Thoracic aorta (tissue), 2 donors: Measurements from ENCODE around the gene IRAG1. TPM values are rescaled to one million over a fixed set of nuclear protein-coding genes. Genes with fewer than 3 reads are reported as not detected.

Experiments
- ATAC-seq: fragments of 150-250 bp; one replicate; pipeline ENCODE4 v1.8.0; 2017; ENCODE audit warnings: low read depth; ENCODE audit not compliant: insufficient number of reproducible peaks, low FRiP score
- DNase-seq: peaks from one replicate; pipeline ENCODE4 v3.0.0-alpha.2; 2020; ENCODE audit warnings: low spot score
- H3K27ac ChIP-seq, 2 donors: fragments of 200-600 bp; sonication (generic); 1 replicate in 1 of 2; 2 replicates in 1 of 2; pipeline ENCODE4 v1.5.1; 2016; ENCODE audit warnings: mild to moderate bottlenecking in 2 of 2, moderate library complexity in 2 of 2
- H3K27me3 ChIP-seq: fragments of 200-600 bp; sonication (generic); replicated peaks from 2 replicates; pipeline ENCODE4 v1.6.0; 2016; ENCODE audit warnings: mild to moderate bottlenecking; ENCODE audit not compliant: insufficient read depth
- H3K36me3 ChIP-seq: fragments of 200-600 bp; sonication (generic); one replicate; pipeline ENCODE4 v1.5.1; 2016
- H3K4me1 ChIP-seq, 2 donors: fragments of 200-600 bp; sonication (generic); 1 replicate in 1 of 2; 2 replicates in 1 of 2; pipeline versions ENCODE4 v1.5.1 to v1.6.0; 2016; ENCODE audit warnings: low read depth in 2 of 2, mild to moderate bottlenecking in 1 of 2; ENCODE audit not compliant: control insufficient read depth in 1 of 2
- H3K4me3 ChIP-seq: fragments of 200-600 bp; sonication (generic); 2 replicates; pipeline ENCODE4 v1.5.1; 2016; ENCODE audit warnings: mild to moderate bottlenecking
- H3K9me3 ChIP-seq: fragments of 200-600 bp; sonication (generic); 2 replicates; pipeline ENCODE4 v1.5.1; 2016
- CTCF ChIP-seq: fragments of 200-600 bp; sonication (generic); IDR thresholded peaks from one replicate; pipeline ENCODE4 v1.5.1; 2019; ENCODE audit warnings: antibody characterized with exemption
- total RNA-seq, 2 donors: library from RNA; depleted of rRNA; stranded (reverse); fragments of >200 nt; gene quantifications; one replicate each; pipeline versions ENCODE4 v1.1.0 to v1.2.3, GENCODE V29; 2016

IRAG1 gene
- total RNA-seq, 2 donors from 2014 or later = 281 to 393 TPM

- H3K9me3 ChIP-seq = no peaks in the 10 kb centered on the region
- no peak for ATAC-seq
- no peak for TF ChIP-seq CTCF
- no peak for DNase-seq
- H3K36me3 ChIP-seq = no peaks in the 10 kb centered on the region
- H3K27ac ChIP-seq = no peak overlapping the region
- H3K27me3 ChIP-seq = no peaks in the 10 kb centered on the region
- H3K4me1 ChIP-seq = no peaks in the 10 kb centered on the region
- H3K4me3 ChIP-seq = no peak overlapping the region
Observed at GRCh38 chr11:10716122-10716521, 22.6 kb upstream of the IRAG1 start.

- DNase-seq (no peak), ATAC-seq (no peak)
- Histone ChIP-seq H3K36me3 (no peaks in the 10 kb centered on the region), H3K4me1 (no peaks in the 10 kb centered on the region), H3K27me3 (no peaks in the 10 kb centered on the region), H3K27ac (no peak overlapping the region), H3K4me3 (no peak overlapping the region), H3K9me3 (no peaks in the 10 kb centered on the region)
- TF ChIP-seq CTCF = no peak
Observed at GRCh38 chr11:10715571-10715970, 22.0 kb upstream of the IRAG1 start.

- no peaks in the 10 kb centered on the region for H3K27me3 ChIP-seq
- H3K36me3 ChIP-seq = no peaks in the 10 kb centered on the region
- DNase-seq (no peak), ATAC-seq (no peak)
- no peaks in the 10 kb centered on the region for H3K4me1 ChIP-seq
- H3K9me3 ChIP-seq = no peaks in the 10 kb centered on the region
- H3K27ac ChIP-seq = no peak overlapping the region
- no peak for TF ChIP-seq CTCF
- no peak overlapping the region for H3K4me3 ChIP-seq
Observed at GRCh38 chr11:10709299-10710086, 15.9 kb upstream of the IRAG1 start.

GRCh38 chr11:10708131-10708530, 14.6 kb upstream of the IRAG1 start:
- H3K27ac ChIP-seq = no peak overlapping the region
- no peak for TF ChIP-seq CTCF
- no peak overlapping the region for H3K4me3 ChIP-seq
- no peaks in the 10 kb centered on the region for H3K9me3 ChIP-seq
- no peaks in the 10 kb centered on the region for H3K4me1 ChIP-seq
- no peak for ATAC-seq
- H3K36me3 ChIP-seq = no peaks in the 10 kb centered on the region
- DNase-seq = no peak
- no peaks in the 10 kb centered on the region for H3K27me3 ChIP-seq

GRCh38 chr11:10701982-10702381, 8.4 kb upstream of the IRAG1 start:
- H3K27ac ChIP-seq = no peak overlapping the region
- H3K9me3 ChIP-seq = no peaks in the 10 kb centered on the region
- DNase-seq (no peak), ATAC-seq (no peak)
- no peak overlapping the region for H3K4me3 ChIP-seq
- H3K36me3 ChIP-seq = no peaks in the 10 kb centered on the region
- no peak for TF ChIP-seq CTCF
- no peaks in the 10 kb centered on the region for H3K27me3 ChIP-seq
- H3K4me1 ChIP-seq = peaks cover 7 to 24% of the 10 kb centered on the region in 2 donors
